Neural progenitor cell (in vitro differentiated cells): Measurements from ENCODE around the gene GRIK2. TPM values are rescaled to one million over a fixed set of nuclear protein-coding genes. Genes with fewer than 3 reads are reported as not detected.

Experiments used
- DNase-seq: peaks from one replicate; pipeline ENCODE4 v3.0.0-alpha.2; 2016; ENCODE audit warnings: low spot score
- H2AFZ ChIP-seq: fragments of 200-600 bp; sonication (generic); replicated peaks from 2 replicates; pipeline ENCODE4 v1.6.1; 2016; ENCODE audit warnings: antibody characterized with exemption
- H3F3A ChIP-seq: fragments of 200-600 bp; sonication (generic); 2 replicates; pipeline ENCODE4 v1.6.1; 2016; ENCODE audit warnings: antibody characterized with exemption, low read depth
- H3K27ac ChIP-seq: fragments of 200-600 bp; sonication (generic); 2 replicates; pipeline ENCODE4 v1.5.1; 2016; ENCODE audit warnings: mild to moderate bottlenecking
- H3K27me3 ChIP-seq: fragments of 200-600 bp; sonication (generic); 2 replicates; pipeline ENCODE4 v1.6.1; 2016; ENCODE audit warnings: mild to moderate bottlenecking, moderate library complexity
- H3K36me3 ChIP-seq: fragments of 200-600 bp; sonication (generic); 2 replicates; pipeline ENCODE4 v1.5.1; 2016
- H3K4me1 ChIP-seq: fragments of 200-600 bp; sonication (generic); 2 replicates; pipeline ENCODE4 v1.6.1; 2016; ENCODE audit warnings: mixed run types
- H3K4me2 ChIP-seq: fragments of 200-600 bp; sonication (generic); 2 replicates; pipeline ENCODE4 v1.6.1; 2016
- H3K4me3 ChIP-seq: fragments of 200-600 bp; sonication (generic); 2 replicates; pipeline ENCODE4 v1.5.1; 2016
- H3K79me2 ChIP-seq: fragments of 200-600 bp; sonication (generic); 2 replicates; pipeline ENCODE4 v1.6.1; 2016; ENCODE audit warnings: low read depth
- H3K9ac ChIP-seq: fragments of 200-600 bp; sonication (generic); 2 replicates; pipeline ENCODE4 v1.6.1; 2016
- H3K9me3 ChIP-seq: fragments of 200-600 bp; sonication (generic); 2 replicates; pipeline ENCODE4 v1.5.1; 2016; ENCODE audit warnings: low read depth
- H4K20me1 ChIP-seq: fragments of 200-600 bp; sonication (generic); 2 replicates; pipeline ENCODE4 v1.6.1; 2016; ENCODE audit warnings: low read depth
- H3K27ac Mint-ChIP-seq: 3 replicates; pipeline ENCODE4 v1.8.0; 2021; ENCODE audit warnings: mixed read lengths
- H3K27me3 Mint-ChIP-seq: 2 replicates; pipeline ENCODE4 v1.8.0; 2022; ENCODE audit warnings: low read depth, mild to moderate bottlenecking, inconsistent platforms, moderate library complexity, mixed read lengths; ENCODE audit not compliant: insufficient read depth
- H3K36me3 Mint-ChIP-seq: 3 replicates; pipeline ENCODE4 v1.8.0; 2021; ENCODE audit warnings: mixed read lengths
- H3K4me1 Mint-ChIP-seq: 3 replicates; pipeline ENCODE4 v1.8.0; 2021; ENCODE audit warnings: mixed read lengths
- H3K4me3 Mint-ChIP-seq: 3 replicates; pipeline ENCODE4 v1.8.0; 2021; ENCODE audit warnings: mild to moderate bottlenecking, moderate library complexity, mixed read lengths
- H3K9me3 Mint-ChIP-seq: 3 replicates; pipeline ENCODE4 v1.8.0; 2020; ENCODE audit warnings: mixed read lengths
- EZH2 ChIP-seq: fragments of 200-600 bp; sonication (generic); IDR thresholded peaks from 2 replicates; pipeline ENCODE4 v1.6.1; 2017; ENCODE audit warnings: antibody characterized with exemption, mild to moderate bottlenecking, moderate library complexity
- EZH2phosphoT487 ChIP-seq: fragments of 200-600 bp; sonication (generic); IDR thresholded peaks from 2 replicates; pipeline ENCODE4 v1.6.1; 2017; ENCODE audit warnings: antibody characterized with exemption
- total RNA-seq: library from RNA; depleted of rRNA; stranded (reverse); fragments of >200 nt; gene quantifications from 2 replicates; pipeline ENCODE4 v1.2.3, GENCODE V29; 2015; ENCODE audit warnings: low replicate concordance
- TF ChIP-seq, protein P1 (sequence below): fragments of 200-600 bp; sonication (generic); IDR thresholded peaks from 2 replicates; pipeline ENCODE4 v1.5.1; 2017; ENCODE audit warnings: antibody characterized with exemption, mild to moderate bottlenecking

Gene GRIK2
- total RNA-seq, 1 donor from 2014 or later: 0.88 TPM

DNA sequence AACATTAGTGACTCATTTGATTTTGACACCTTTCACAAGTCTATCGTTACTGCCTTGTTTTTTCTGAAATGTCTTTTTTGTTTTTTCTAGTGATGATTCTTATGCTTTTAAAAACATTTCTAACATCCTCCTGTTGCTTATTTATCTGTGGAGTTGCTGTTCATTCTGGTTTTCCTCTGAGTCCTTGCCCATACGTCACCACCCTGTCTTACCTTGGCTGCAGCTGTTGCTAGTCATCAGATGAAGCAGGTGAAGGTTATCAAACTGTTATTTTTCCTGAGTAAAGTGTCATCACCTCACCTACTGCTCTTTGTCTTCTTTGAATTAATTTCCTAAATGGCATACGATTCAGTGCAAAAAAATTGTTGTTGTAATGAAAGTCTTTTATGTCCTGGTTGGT is 376.6 kb downstream of the GRIK2 start:
- no peak for DNase-seq
- Histone ChIP-seq H4K20me1 (no peaks in the 10 kb centered on the region), H3K79me2 (no peaks in the 10 kb centered on the region), H3K36me3 (no peaks in the 10 kb centered on the region), H3K27ac (no peak overlapping the region), H3K27me3 (no peaks in the 10 kb centered on the region), H3F3A (no peaks in the 10 kb centered on the region), H2AFZ (no peak overlapping the region), H3K4me2 (no peak overlapping the region), H3K9ac (no peak overlapping the region), H3K4me1 (peaks cover 9% of the 10 kb centered on the region), H3K4me3 (no peak overlapping the region), H3K9me3 (no peaks in the 10 kb centered on the region)
- H3K4me1 Mint-ChIP-seq: no peaks in the 10 kb centered on the region
- H3K4me3 Mint-ChIP-seq: no peak overlapping the region
- H3K9me3 Mint-ChIP-seq: no peaks in the 10 kb centered on the region
- H3K36me3 Mint-ChIP-seq: no peaks in the 10 kb centered on the region
- H3K27ac Mint-ChIP-seq: no peak overlapping the region
- TF ChIP-seq EZH2phosphoT487 (no peak), EZH2 (no peak)
- TF ChIP-seq, protein P1, sequence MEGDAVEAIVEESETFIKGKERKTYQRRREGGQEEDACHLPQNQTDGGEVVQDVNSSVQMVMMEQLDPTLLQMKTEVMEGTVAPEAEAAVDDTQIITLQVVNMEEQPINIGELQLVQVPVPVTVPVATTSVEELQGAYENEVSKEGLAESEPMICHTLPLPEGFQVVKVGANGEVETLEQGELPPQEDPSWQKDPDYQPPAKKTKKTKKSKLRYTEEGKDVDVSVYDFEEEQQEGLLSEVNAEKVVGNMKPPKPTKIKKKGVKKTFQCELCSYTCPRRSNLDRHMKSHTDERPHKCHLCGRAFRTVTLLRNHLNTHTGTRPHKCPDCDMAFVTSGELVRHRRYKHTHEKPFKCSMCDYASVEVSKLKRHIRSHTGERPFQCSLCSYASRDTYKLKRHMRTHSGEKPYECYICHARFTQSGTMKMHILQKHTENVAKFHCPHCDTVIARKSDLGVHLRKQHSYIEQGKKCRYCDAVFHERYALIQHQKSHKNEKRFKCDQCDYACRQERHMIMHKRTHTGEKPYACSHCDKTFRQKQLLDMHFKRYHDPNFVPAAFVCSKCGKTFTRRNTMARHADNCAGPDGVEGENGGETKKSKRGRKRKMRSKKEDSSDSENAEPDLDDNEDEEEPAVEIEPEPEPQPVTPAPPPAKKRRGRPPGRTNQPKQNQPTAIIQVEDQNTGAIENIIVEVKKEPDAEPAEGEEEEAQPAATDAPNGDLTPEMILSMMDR: no peak
- H3K27me3 Mint-ChIP-seq: no peaks in the 10 kb centered on the region

DNA sequence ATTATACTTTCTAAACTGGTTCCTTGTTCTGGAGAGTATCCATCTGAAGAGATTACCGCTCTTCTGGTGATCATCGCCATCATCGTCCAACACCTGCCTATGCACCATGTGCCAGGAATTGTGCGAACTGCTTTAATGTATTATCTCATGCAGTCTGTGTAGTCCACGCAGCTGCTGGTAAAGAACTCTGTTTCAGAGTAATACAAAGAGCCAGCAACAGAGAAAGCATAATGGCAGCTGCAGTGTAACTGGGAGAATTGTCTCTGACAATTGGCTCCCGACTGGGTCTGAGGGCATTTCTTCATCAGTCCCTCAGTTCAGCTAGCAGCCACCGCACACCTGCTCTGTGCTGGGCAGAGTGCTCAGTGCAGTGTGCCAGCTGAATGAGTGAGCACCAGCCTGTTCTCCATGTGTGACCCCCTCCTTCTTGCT is 383.4 kb downstream of the GRIK2 start:
- Mint-ChIP-seq H3K9me3 (no peaks in the 10 kb centered on the region), H3K4me3 (no peak overlapping the region)

DNA sequence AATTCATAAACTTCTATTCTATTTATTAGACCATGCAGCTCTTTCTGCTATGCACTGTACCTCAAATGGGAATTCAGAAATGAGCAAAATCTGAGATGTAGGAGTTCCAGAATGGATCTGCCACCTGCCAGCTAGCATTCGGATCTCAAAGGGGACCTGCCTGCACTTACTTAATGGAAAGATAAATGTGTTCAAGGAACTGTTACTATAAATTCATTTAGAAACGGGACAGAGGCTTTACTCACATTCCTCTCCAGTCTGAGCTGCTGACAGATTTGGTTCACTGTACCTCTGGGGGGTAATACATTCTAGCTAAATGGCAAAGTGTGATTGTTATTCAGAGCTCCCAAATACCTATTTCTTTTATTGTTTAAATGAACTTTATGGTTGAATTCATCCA is 384.1 kb downstream of the GRIK2 start:
- Histone ChIP-seq H4K20me1 (no peaks in the 10 kb centered on the region), H3K9ac (no peak overlapping the region), H3F3A (peaks cover 6% of the 10 kb centered on the region), H3K4me3 (no peak overlapping the region), H3K36me3 (no peaks in the 10 kb centered on the region), H3K9me3 (no peaks in the 10 kb centered on the region), H3K27me3 (no peaks in the 10 kb centered on the region), H3K79me2 (no peaks in the 10 kb centered on the region), H3K4me2 (peak overlapping the region; percentile 31), H3K4me1 (peaks cover 20% of the 10 kb centered on the region), H2AFZ (no peak overlapping the region), H3K27ac (no peak overlapping the region)
- Mint-ChIP-seq H3K4me1 (peaks cover 8% of the 10 kb centered on the region), H3K27me3 (no peaks in the 10 kb centered on the region), H3K27ac (no peak overlapping the region), H3K36me3 (no peaks in the 10 kb centered on the region), H3K9me3 (no peaks in the 10 kb centered on the region), H3K4me3 (no peak overlapping the region)
- DNase-seq: peak; percentile 16
- TF ChIP-seq, protein P1: no peak
- TF ChIP-seq EZH2 (no peak), EZH2phosphoT487 (no peak)

More for the DNA sequence above, 383.4 kb downstream of the GRIK2 start:
- H3K4me1 Mint-ChIP-seq: peaks cover 8% of the 10 kb centered on the region
- Histone ChIP-seq H3K4me2 (peak overlapping the region; percentile 31), H3K79me2 (no peaks in the 10 kb centered on the region), H3K9ac (no peak overlapping the region), H2AFZ (no peak overlapping the region), H3K4me3 (no peak overlapping the region), H3K9me3 (no peaks in the 10 kb centered on the region), H3K27ac (no peak overlapping the region), H3K27me3 (no peaks in the 10 kb centered on the region), H3F3A (peaks cover 6% of the 10 kb centered on the region), H4K20me1 (no peaks in the 10 kb centered on the region), H3K4me1 (peaks cover 20% of the 10 kb centered on the region), H3K36me3 (no peaks in the 10 kb centered on the region)
- peak; percentile 58 for DNase-seq
- H3K36me3 Mint-ChIP-seq: no peaks in the 10 kb centered on the region
- no peaks in the 10 kb centered on the region for H3K27me3 Mint-ChIP-seq
- H3K27ac Mint-ChIP-seq: no peak overlapping the region
- TF ChIP-seq EZH2 (no peak), EZH2phosphoT487 (no peak)
- TF ChIP-seq, protein P1: no peak
